SK-N-SH treated with all-trans-retinoic acid at 6 μM for 48 hours (cell line): ENCODE results near the gene SLC39A13.

Experiments used
- CSRNP3 ChIP-seq: fragments of 250-450 bp; sonication (Bioruptor Pico); IDR thresholded peaks from 2 replicates; pipeline ENCODE4 v1.5.1; 2021; ENCODE audit warnings: mild to moderate bottlenecking, moderate library complexity
- ISL1 ChIP-seq: fragments of 250-450 bp; sonication (Bioruptor Pico); IDR thresholded peaks from 2 replicates; pipeline ENCODE4 v2.1.2; 2022; ENCODE audit warnings: mild to moderate bottlenecking, moderate library complexity
- OSR1 ChIP-seq: fragments of 250-450 bp; sonication (Bioruptor Pico); IDR thresholded peaks from 2 replicates; pipeline ENCODE4 v1.8.0; 2022; ENCODE audit warnings: moderate library complexity, mild to moderate bottlenecking, inconsistent platforms
- PATZ1 ChIP-seq: fragments of 250-450 bp; sonication (Bioruptor Pico); IDR thresholded peaks from 2 replicates; pipeline ENCODE4 v1.8.0; 2020; ENCODE audit warnings: mild to moderate bottlenecking, moderate library complexity, borderline replicate concordance
- POU6F1 ChIP-seq: fragments of 250-450 bp; sonication (Bioruptor Pico); IDR thresholded peaks from 2 replicates; pipeline ENCODE4 v1.8.0; 2021; ENCODE audit warnings: low read depth, mild to moderate bottlenecking, moderate library complexity, borderline replicate concordance
- RARB ChIP-seq: fragments of 250-450 bp; sonication (Bioruptor Pico); IDR thresholded peaks from 2 replicates; pipeline ENCODE4 v1.8.0; 2021; ENCODE audit warnings: mild to moderate bottlenecking, moderate library complexity
- TCF4 ChIP-seq: fragments of 250-450 bp; sonication (Bioruptor Pico); IDR thresholded peaks from 2 replicates; pipeline ENCODE4 v1.8.0; 2021; ENCODE audit warnings: mild to moderate bottlenecking, moderate library complexity, borderline replicate concordance
- TSHZ2 ChIP-seq: fragments of 250-450 bp; sonication (Bioruptor Pico); IDR thresholded peaks from 2 replicates; pipeline ENCODE4 v1.5.0; 2020; ENCODE audit warnings: mild to moderate bottlenecking, moderate library complexity
- ZC3H10 ChIP-seq: fragments of 250-450 bp; sonication (Bioruptor Pico); IDR thresholded peaks from 2 replicates; pipeline ENCODE4 v1.5.1; 2021; ENCODE audit warnings: mild to moderate bottlenecking, moderate library complexity
- ZFP30 ChIP-seq: fragments of 450-650 bp; formaldehyde crosslinking; IDR thresholded peaks from 2 replicates; pipeline ENCODE4 v1.5.0; 2022; ENCODE audit warnings: mild to moderate bottlenecking, moderate library complexity
- ZNF8 ChIP-seq: fragments of 450-650 bp; formaldehyde crosslinking; IDR thresholded peaks from 2 replicates; pipeline ENCODE4 v1.5.0; 2020; ENCODE audit warnings: mild to moderate bottlenecking, moderate library complexity

- TF ChIP-seq PATZ1 (CRISPR knock-in tag) (no peak), ZC3H10 (CRISPR knock-in tag) (no peak), ISL1 (CRISPR knock-in tag) (no peak), TCF4 (CRISPR knock-in tag) (no peak), OSR1 (CRISPR knock-in tag) (no peak), ZFP30 (no peak), ZNF8 (no peak), CSRNP3 (CRISPR knock-in tag) (no peak), POU6F1 (CRISPR knock-in tag) (no peak), TSHZ2 (CRISPR knock-in tag) (no peak), RARB (CRISPR knock-in tag) (no peak)
Observed at GRCh38 chr11:47460571-47461235, 52.3 kb downstream of the SLC39A13 start.
